ENCODE results near the gene TPRG1L. TPM values are rescaled to one million over a fixed set of nuclear protein-coding genes. Genes with fewer than 3 reads are reported as not detected.
A peak's percentile ranks its signal among the peaks of the same experiment; 100 is the strongest.
"Not testable (repeated sequence)": the region's sequence is repeated elsewhere in the genome, so short reads cannot be mapped to it uniquely, and the experiment has no call there.

TPRG1L gene
- 39.5 TPM for polyA plus RNA-seq (2013, experiment 1 of 2; ENCODE audit: insufficient read length)
- 39.2 TPM for polyA plus RNA-seq (2013, experiment 2 of 2; ENCODE audit: insufficient read length)

- DNase-seq = peak; percentile 95
Observed at GRCh38 chr1:3624200-3625136, at the start of gene TPRG1L. Gene TPRG1L (plus strand): TSS chr1:3625015. CDS start chr1:3625073, 58 bp downstream.

GRCh38 chr1:3575515-3575914 lies 49.3 kb upstream of the TPRG1L start:
- DNase-seq = not testable (repeated sequence)

GRCh38 chr1:3575993-3576392 lies 48.8 kb upstream of the TPRG1L start:
- no peak for DNase-seq

- no peak for DNase-seq
Observed at GRCh38 chr1:3577300-3577699, 47.5 kb upstream of the TPRG1L start.

- no peak for DNase-seq
Observed at GRCh38 chr1:3577711-3578432, 46.9 kb upstream of the TPRG1L start.

GRCh38 chr1:3578433-3578805 lies 46.4 kb upstream of the TPRG1L start:
- DNase-seq = no peak

GRCh38 chr1:3578906-3579305 lies 45.9 kb upstream of the TPRG1L start:
- no peak for DNase-seq

GRCh38 chr1:3579626-3580025 lies 45.2 kb upstream of the TPRG1L start:
- DNase-seq = no peak

- DNase-seq = no peak
Observed at GRCh38 chr1:3580231-3580630, 44.6 kb upstream of the TPRG1L start.

- no peak for DNase-seq
Observed at GRCh38 chr1:3581296-3582036, 43.3 kb upstream of the TPRG1L start.

GRCh38 chr1:3583751-3584150 lies 41.1 kb upstream of the TPRG1L start:
- DNase-seq = not testable (repeated sequence)

GRCh38 chr1:3584915-3585314 lies 39.9 kb upstream of the TPRG1L start:
- no peak for DNase-seq

- DNase-seq = not testable (repeated sequence)
Observed at GRCh38 chr1:3585353-3585868, 39.4 kb upstream of the TPRG1L start.

- DNase-seq = no peak
Observed at GRCh38 chr1:3585940-3586568, 38.8 kb upstream of the TPRG1L start.

- DNase-seq = peak; percentile 44
Observed at GRCh38 chr1:3586986-3587759, 37.6 kb upstream of the TPRG1L start.

GRCh38 chr1:3588395-3588794 lies 36.4 kb upstream of the TPRG1L start:
- DNase-seq = no peak

- no peak for DNase-seq
Observed at GRCh38 chr1:3590139-3590763, 34.6 kb upstream of the TPRG1L start.

GRCh38 chr1:3590951-3591865 lies 33.6 kb upstream of the TPRG1L start:
- no peak for DNase-seq

- DNase-seq = no peak
Observed at GRCh38 chr1:3593334-3593733, 31.5 kb upstream of the TPRG1L start.

- DNase-seq = no peak
Observed at GRCh38 chr1:3593745-3594144, 31.1 kb upstream of the TPRG1L start.

All from fibroblast of skin of back (primary cell).